Measurements from ENCODE around the gene CBLIF.
"Not testable (repeated sequence)": the region's sequence is repeated elsewhere in the genome, so short reads cannot be mapped to it uniquely, and the experiment has no call there.

The CBLIF gene

GRCh38 chr11:59846556-59846955 lies 1.3 kb upstream of the CBLIF start:
- no peak for FAIRE-seq

- FAIRE-seq = no peak
Measured at GRCh38 chr11:59842316-59842715, 3.0 kb downstream of the CBLIF start.

GRCh38 chr11:59841514-59841913 lies 3.8 kb downstream of the CBLIF start:
- no peak for FAIRE-seq

- FAIRE-seq = no peak
Measured at GRCh38 chr11:59839615-59840014, 5.7 kb downstream of the CBLIF start.

GRCh38 chr11:59833602-59834001 lies 11.7 kb downstream of the CBLIF start:
- FAIRE-seq = no peak

GRCh38 chr11:59829358-59829757 lies 15.9 kb downstream of the CBLIF start:
- no peak for FAIRE-seq

GRCh38 chr11:59822989-59823566 lies 22.2 kb downstream of the CBLIF start:
- peak; percentile 93 for FAIRE-seq

GRCh38 chr11:59818572-59818971 lies 26.7 kb downstream of the CBLIF start:
- no peak for FAIRE-seq

GRCh38 chr11:59816434-59816833 lies 28.9 kb downstream of the CBLIF start:
- not testable (repeated sequence) for FAIRE-seq

GRCh38 chr11:59815754-59816153 lies 29.5 kb downstream of the CBLIF start:
- no peak for FAIRE-seq

- FAIRE-seq = no peak
Measured at GRCh38 chr11:59814021-59814420, 31.3 kb downstream of the CBLIF start.

- FAIRE-seq = no peak
Measured at GRCh38 chr11:59813364-59813763, 31.9 kb downstream of the CBLIF start.

- FAIRE-seq = no peak
Measured at GRCh38 chr11:59812220-59812619, 33.1 kb downstream of the CBLIF start.

GRCh38 chr11:59810911-59811259 lies 34.4 kb downstream of the CBLIF start:
- FAIRE-seq = no peak

- FAIRE-seq = no peak
Measured at GRCh38 chr11:59810189-59810910, 34.9 kb downstream of the CBLIF start, which contains the start of gene MRPL16. MRPL16 (minus strand) TSS chr11:59810778; CDS start chr11:59810658, 120 bp downstream.

GRCh38 chr11:59807047-59807610 lies 38.2 kb downstream of the CBLIF start:
- FAIRE-seq = no peak

- FAIRE-seq = no peak
Measured at GRCh38 chr11:59804061-59804460, 41.2 kb downstream of the CBLIF start.

- peak; percentile 93 for FAIRE-seq
Measured at GRCh38 chr11:59802639-59803176, 42.6 kb downstream of the CBLIF start.

GRCh38 chr11:59801981-59802638 lies 43.2 kb downstream of the CBLIF start:
- FAIRE-seq = no peak

GRCh38 chr11:59801160-59801706 lies 44.1 kb downstream of the CBLIF start:
- no peak for FAIRE-seq

GRCh38 chr11:59800390-59801025 lies 44.8 kb downstream of the CBLIF start:
- FAIRE-seq = no peak

GRCh38 chr11:59794417-59794816 lies 50.9 kb downstream of the CBLIF start:
- FAIRE-seq = no peak

GRCh38 chr11:59792507-59792906 lies 52.8 kb downstream of the CBLIF start:
- FAIRE-seq = no peak
